ENCODE data around the gene TBC1D24.
A peak's percentile ranks its signal among the peaks of the same experiment; 100 is the strongest.
"Not testable (repeated sequence)": the region's sequence is repeated elsewhere in the genome, so short reads cannot be mapped to it uniquely, and the experiment has no call there.

Gene TBC1D24

DNA sequence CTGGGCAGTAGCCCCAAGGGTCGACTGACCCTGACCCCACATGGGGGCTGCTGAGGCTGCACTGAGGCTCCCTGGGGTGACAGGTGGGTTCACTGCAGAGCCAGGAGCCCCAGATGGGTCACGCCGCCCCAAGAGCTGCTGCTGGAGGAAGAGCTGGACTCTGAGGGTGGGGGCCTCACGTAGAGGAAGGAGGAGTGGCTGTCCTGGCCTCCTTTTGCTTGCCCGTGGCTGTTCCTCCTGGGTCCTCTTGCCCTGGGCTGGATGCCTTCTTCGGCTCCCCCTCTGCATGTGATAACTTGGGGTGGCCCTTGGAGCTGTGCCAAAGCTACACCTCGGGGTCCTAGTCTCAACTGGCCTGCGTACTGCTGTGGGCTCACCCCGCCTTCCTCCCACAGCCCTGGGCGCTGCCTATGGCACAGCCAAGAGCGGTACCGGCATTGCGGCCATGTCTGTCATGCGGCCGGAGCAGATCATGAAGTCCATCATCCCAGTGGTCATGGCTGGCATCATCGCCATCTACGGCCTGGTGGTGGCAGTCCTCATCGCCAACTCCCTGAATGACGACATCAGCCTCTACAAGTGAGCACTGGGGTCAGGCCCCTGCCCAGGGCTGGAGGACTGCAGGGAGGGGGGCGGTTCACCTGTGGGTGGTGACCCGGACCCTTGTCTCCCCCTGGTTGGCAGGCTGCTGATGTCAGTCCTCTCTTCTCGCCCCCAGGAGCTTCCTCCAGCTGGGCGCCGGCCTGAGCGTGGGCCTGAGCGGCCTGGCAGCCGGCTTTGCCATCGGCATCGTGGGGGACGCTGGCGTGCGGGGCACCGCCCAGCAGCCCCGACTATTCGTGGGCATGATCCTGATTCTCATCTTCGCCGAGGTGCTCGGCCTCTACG, 44.1 kb downstream of the TBC1D24 start:
- no peak for DNase-seq

DNA sequence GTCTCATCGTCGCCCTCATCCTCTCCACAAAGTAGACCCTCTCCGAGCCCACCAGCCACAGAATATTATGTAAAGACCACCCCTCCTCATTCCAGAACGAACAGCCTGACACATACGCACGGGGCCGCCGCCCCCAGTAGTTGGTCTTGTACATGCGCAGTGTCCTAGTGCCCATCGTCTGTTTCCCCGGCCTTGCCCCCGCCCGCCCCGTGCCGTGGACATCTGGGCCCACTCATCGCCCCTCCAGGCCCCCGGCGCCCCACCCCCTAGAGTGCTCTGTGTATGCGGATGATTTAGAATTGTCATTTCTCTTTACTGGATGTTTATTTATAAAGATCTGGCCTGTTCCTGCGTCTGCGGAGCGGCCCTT, 44.8 kb downstream of the TBC1D24 start:
- DNase-seq: no peak

DNA sequence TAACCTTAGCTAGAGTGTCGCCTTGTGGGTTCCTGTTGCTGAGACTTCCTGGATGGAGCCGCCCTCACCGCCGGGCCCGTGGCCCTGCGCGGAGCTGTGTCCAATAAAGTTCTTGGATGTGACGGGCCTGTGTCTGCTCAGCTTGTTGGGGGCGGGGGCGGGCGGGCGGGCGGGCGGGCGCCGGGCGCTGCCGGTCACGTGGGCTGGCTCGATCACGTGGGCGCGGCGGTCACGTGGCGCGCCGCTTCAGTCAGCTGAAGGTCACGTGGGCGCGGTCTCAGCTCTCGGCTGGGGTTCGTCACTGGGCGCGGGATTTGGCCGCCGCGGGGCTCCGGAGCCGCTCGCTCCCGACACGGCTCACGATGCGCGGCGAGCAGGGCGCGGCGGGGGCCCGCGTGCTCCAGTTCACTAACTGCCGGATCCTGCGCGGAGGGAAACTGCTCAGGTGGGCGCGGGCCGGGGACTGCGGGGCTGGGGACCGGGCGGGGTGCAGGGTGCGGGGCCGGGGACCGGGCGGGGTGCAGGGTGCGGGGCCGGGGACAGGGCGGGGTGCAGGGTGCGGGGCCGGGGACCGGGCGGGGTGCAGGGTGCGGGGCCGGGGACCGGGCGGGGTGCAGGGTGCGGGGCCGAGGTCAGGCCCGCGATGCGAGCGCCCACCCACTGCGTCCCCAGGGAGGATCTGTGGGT, 45.3 kb downstream of the TBC1D24 start, which contains the start of gene AMDHD2:
AMDHD2 (plus strand) TSS at position 275 of the 687 bp plus-strand sequence; CDS start at position 363, 88 bp downstream.
- peak; percentile 88 to 90 for DNase-seq

DNA sequence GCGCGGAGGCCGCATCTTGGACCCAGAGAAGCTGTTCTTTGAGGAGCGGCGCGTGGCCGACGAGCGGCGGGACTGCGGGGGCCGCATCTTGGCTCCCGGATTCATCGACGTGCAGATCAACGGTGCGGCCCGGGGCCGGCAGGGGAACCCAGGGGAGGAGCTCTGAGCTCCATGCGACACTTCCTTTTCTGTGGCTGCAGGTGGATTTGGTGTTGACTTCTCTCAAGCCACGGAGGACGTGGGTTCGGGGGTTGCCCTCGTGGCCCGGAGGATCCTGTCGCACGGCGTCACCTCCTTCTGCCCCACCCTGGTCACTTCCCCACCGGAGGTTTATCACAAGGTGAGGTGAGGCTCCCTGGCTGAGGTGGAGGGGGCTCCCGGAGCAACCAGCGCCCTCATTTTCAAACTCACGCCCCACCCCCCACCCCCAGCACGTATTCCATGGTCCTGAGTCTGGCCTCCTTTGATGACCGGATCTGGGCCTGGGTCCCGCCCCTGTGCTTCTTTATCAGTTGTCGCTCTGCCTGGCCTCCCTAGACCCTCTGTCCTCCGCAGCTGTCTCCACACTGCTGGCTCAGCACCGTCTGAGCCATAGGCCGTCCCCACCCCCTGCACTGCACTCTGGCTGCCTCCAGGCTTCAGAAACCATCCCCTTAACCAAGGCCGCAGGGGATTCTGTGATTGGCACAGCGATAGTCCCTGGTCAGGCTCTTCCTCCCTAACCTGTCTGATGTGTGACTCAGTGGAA, 46.0 kb downstream of the TBC1D24 start:
- peak; percentile 41 to 42 for DNase-seq

DNA sequence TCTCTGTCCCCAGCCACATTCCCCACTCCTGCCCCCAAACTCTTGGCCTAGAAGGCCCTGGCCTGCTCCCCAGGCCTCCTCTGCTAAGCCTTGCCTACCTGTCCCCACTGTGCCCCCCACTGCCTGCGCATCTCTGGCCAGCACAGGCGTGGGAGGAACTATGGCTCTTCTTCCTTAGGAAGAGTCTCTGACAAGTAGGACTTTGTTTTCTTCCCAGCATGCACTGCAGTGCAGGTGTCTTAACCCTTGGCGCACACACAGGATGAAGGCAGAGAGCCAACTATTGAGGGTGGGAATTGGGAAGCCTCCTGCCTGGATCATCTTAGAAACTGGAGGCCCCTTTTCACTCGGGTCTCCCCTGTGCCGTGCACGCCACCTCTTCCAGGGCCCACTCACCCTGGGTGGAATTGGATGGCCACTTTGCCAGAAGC, 48.9 kb downstream of the TBC1D24 start:
- DNase-seq: no peak

DNA sequence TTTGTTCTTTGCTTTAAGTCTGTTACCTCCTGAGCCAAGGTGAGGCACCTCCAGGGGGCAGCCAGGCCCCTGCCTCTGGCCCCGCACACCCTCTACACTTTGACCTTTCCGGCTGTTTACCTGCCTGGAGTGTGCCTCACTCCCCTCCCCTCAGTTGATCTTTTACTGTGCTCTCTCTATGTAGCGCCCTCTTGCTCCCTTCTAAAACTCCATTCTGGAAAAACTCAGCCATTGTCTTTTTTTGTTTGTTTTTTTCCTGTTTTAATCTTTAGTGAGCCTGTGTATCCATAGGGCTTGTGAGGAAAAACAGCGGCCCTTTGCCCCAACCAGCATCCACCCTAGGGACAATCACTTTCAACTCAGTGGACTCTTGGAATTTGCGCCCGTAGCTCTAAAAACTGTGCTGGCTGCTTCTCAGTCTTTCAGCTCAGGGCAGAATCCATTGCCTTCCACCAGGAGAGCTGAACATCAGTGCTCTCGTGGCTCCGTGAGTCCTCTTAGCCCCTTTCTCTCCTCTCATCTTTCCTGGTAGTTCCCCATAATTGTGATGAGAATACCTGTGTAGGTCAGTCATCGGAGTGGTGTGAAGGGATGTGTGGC, 49.5 kb downstream of the TBC1D24 start:
- DNase-seq: no peak

DNA sequence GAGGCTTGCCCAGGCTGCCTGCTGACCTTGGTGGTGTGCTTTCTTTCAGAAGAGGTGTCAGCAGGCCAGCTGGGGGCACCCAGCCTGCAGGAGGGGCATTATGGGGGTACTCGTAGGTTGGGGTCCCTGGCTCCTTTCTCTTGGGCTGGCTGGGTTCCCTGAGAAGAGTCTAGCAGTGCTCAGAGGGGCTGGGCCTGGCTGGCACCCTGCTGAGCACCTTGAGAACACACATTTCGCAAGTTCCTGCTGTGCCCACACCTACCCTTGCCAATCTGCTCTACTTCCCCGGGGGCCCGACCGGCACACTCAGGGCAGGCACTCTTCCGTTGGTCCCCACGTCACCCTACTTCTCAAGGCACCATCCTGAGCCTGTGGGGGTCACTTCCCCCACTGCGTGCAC, 51.2 kb downstream of the TBC1D24 start:
- DNase-seq: no peak

DNA sequence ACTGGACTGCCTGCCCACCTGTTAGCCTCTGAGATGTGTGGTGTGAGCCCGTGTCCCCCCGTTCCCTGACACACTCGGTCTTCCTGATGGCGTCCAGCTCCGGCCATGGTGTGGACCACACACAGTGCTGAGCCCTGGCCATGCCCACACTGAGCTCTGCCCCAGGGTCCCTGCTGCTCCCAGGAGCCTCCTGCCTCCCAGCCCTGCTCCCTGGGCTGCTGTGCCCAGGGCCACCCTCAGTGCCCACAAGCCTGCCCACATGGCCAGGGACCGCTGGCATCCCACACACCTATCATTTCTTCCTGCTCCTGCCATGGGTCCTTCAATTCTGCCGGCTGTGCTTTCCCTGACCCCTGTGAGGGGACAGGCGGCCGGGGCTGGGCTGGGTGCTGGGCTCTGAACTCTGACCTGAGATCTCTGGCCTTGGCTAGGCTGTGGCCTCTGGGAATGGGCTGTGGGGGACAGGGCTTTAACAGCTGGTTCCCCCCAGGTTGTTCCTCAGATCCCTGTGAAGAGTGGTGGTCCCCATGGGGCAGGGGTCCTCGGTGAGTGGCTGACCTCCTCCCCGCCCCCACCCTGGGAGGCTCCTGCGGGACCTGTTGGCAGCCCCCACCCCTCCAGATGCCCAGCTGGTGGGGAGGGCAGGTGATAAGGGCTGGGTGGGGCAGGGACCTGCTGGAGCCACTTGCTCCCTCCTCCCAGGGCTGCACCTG, 52.3 kb downstream of the TBC1D24 start:
- DNase-seq: no peak

DNA sequence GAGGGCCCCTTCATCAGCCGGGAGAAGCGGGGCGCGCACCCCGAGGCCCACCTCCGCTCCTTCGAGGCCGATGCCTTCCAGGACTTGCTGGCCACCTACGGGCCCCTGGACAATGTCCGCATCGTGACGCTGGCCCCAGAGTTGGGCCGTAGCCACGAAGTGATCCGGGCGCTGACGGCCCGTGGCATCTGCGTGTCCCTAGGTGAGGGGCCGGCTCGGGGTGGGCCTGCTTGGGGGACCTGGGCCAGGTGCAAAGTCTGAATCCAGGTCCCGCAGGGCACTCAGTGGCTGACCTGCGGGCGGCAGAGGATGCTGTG, 52.8 kb downstream of the TBC1D24 start:
- no peak for DNase-seq

DNA sequence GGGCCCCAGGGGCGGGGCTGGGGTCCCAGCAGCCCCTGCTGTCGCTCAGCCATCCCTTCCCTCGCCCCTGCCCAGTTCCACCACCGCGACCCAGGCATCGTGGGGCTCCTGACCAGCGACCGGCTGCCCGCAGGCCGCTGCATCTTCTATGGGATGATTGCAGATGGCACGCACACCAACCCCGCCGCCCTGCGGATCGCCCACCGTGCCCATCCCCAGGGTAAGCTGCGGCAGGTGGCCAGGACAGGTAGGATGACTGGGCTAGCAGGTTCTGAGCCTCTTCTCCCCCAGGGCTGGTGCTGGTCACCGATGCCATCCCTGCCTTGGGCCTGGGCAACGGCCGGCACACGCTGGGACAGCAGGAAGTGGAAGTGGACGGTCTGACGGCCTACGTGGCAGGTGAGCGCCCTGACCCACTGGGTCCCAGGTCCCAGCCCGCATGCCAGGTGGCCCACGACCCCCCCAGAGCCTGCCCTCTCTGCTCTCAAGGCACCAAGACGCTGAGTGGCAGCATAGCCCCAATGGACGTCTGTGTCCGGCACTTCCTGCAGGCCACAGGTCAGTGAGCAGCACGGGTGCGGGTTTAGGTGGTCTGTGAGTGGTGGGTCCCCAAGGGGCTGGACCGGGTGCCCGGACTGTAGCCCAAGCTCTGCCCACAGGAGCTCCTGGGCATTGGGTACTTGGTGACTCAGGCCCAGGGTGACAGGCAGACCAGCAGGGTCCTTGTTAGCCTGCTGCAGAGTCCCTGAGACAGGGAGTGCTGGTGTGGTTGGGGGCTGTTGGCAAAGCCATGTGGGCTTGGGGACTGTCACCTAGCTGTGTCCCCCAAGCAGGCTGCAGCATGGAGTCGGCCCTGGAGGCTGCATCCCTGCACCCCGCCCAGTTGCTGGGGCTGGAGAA, 53.5 kb downstream of the TBC1D24 start:
- no peak for DNase-seq

DNA sequence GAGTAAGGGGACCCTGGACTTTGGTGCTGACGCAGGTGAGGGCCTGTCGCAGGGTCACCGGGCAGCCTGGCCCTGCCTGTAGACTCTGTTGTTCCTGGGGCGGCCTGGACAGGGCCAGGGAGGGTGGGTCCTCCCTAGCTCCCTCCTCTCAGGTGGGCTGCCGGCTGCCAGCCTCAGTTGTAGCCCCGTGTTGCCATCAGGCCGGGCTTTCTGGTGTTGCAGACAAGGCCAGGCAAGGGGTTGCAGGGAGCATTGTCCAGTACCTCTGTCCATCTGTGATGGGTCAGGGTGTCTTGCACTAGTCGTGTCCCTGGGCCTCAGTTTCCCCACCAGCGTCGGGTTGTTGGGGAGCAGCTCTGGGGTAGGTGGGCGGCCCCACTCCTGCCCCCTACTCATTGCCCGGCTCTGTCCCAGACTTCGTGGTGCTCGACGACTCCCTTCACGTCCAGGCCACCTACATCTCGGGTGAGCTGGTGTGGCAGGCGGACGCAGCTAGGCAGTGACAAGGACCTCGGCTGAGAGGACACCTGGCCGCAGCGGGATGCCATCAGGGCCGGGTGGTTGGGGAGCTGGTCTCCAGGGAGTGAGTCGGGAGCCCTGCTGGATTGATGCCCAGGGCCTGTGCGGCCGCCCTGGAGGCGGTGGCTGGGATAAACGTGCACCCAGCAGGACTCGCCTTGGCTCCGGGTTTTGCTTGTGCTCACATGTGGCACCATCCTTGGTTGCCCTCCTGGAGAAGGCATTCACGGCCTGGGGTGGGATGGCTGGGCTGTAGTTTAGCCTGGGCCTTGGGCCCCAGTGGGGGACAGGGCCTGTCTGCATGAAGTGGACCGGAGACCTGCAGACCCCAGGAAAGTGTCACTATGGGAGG, 54.4 kb downstream of the TBC1D24 start:
- DNase-seq: no peak

DNA sequence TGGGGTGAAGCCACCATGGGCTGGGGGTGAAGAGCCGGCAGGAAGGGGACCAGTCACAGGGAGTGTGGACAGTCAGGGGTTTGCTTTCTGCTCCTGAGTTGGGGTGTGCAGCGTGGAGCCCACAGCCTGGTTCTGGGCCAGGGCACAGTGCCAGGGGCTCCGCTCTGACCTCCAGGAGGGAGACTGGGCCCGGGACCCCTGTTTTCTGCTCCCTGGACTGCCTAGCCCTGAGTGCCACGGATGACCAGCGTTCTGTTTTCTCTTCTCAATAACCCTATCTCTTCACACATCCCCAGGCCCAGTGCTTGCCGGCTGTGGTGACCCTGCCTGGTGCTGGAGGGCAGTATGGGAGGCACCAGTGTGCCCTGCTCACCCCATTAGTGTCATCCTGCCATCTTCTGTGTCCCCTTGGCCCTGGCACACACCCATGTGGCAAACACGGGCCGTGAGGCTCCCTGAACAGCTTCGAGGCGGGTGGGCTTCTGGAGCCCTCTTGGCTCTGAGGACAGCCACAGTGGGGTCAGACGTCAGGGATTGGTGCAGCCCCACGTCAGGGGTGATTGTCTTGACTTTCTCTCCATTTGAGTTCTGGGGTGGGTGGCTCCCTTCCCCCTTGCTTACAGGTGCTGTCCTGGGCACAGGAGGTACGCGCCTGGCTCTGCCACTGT, 55.2 kb downstream of the TBC1D24 start:
- no peak for DNase-seq

DNA sequence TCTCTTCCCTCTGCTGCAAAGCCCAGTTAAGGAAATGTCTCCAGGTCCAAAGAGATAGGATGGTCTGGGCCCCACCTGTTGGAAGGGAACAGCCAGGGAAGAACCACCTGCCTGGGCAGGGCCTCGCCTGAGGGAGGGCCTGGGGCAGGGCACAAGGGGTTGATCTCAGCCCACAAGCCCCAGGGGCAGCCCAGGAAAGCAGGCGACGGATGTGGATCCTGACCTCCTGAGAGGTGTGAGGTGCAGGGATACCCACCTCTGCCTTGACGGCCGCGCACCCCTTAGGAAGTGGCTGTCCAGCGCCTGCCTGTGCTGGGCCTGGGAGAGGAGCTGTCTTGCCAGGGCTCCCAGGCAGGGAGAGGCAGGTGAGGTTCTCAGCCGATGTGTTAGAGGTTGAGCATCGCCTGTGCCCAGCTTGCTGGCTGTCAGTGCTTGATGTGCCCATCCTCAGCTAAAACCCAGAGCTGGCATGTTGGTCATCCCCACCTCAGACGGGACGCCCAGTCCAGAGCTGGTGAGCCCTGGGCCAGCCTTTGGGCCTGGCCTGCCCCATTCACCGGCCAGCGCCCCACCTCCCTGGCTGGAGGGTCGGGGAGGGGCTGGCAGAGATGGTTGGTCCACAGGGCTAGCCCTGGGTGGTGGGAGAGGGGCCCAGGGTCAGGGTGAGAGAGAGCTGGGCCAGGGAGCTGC, 55.8 kb downstream of the TBC1D24 start:
- no peak for DNase-seq

DNA sequence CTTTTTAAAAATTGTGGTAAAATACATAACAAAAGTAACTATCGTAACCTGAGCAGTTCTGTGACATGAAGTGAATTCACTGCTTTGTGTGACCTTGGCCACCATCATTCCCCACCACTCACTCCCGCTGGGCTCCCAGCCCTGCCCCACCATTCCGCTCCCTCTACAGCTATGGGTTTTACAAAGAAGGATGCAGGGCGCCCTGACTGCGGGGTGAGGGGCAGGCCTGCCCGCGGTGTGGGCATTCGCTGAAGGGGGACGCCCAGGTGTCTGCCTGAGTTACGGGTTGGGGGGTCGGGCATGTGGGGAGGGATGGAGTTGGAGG, 56.4 kb downstream of the TBC1D24 start, which contains the start of gene CEMP1:
CEMP1 (minus strand) TSS at position 38 of the 325 bp plus-strand sequence. CDS start 335 bp downstream, outside the sequence.
- no peak for DNase-seq

DNA sequence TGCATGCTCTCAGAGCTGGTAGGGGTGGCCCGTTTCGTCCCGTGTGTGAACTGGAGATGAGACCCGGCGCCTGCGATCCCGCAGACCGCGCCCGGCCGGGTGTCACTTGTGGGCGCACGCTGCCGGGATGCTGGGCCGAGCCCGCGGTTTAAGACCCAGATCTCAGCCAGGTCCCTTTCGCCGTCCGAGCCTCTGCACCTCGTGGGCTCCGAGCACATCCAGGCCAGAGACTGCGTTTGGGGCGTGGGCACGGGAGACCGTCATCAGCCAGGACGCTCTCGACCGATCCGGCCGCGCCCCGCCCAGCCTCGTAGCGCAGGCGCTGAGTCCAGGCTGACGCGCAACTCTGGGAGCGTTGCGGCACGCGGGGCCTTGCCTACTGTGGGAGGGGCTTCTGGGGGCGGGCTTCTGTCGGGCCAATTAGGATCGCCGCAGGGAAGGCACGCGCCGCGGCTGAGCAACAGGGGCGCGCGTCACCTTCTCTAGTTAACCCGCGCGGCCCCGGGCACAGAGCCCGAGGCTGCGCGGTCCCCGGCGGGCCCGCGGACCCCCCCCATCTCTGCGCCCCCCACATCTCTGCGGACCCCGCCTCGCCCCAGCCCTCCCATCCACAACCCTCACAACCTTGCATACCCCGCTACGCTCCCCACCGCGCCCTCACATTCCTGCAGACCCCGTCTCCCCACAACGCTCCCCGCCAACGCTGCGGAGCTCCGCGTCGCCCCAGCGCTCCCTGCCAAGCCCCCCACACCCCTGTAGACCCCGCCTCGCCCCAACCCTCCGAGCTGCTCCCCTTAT, 57.0 kb downstream of the TBC1D24 start:
- peak; percentile 98 to 99 for DNase-seq

DNA sequence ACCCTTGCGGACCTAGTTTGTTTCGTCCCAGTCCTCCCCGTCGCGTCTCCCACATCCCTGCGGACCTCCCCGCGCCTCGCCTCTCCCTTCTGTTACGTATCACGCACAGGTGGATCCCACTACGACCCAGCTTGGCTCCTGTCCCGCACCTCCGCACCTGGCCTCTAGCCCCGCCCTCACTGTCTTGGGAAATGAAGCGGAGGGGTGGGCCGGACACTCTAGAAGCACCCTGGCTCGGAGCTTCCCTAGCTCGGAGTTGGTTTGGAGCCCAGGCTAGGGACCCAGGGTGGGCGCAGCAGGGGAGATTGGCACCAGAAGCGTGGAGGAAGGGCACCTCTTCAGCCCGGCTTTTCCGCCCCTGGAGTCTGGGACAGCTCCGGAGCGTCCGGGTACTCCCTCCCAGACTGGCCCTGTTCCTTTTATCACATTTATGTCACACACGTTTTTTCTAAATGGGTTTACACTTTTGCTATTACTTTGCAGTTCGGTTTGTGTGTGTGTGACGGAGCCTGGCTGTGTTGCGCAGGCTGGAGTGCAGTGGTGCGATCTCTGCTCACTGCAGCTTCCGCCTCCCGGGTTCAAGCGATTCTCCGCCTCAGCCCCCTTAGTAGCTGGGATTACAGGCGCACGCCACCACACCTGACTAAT, 57.7 kb downstream of the TBC1D24 start:
- DNase-seq: peak; percentile 66 to 75

DNA sequence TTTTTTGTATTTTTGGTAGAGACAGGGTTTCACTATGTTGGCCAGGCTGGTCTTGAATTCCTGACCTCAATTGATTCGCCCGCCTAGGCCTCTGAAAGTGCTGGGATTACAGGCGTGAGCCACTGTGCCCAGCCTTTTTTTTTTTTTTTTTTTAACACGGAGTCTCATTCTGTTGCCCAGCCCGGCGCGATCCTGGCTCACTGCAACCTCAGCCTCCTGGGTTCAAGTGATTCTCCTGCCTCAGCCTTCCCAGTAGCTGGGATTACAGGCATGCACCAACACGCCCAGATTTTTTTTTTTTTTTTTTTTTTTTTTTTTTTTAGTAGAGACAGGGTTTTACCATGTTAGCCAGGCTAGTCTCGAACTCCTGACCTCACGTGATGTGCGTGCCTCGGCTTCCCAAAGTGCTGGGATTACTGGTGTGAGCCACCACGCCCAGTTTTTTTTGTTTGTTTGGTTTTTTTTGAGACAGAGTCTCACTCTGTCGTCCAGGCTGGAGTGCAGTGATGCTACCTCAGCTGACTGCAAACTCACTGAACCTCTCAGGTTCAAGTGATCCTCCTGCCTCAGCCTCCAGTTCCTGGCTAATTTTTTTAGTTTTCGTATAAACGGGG, 58.3 kb downstream of the TBC1D24 start:
- DNase-seq: not testable (repeated sequence)

All from activated CD4-positive, alpha-beta T cell treated with anti-CD3 and anti-CD28 coated beads, Interleukin-2, amount 50 U/mL, for 48 hours (primary cell).